ENCODE measurements around the gene ENDOV. TPM values are rescaled to one million over a fixed set of nuclear protein-coding genes. Genes with fewer than 3 reads are reported as not detected.

ENDOV gene
- total and polyA plus RNA-seq, 2 of the 13 experiments (the other 11 are each of a cell fraction or from before 2014, with no cell fraction given): 15.1 to 17.1 TPM

- CTCF ChIA-PET (ENCODE audit: low intra/inter-chr PET ratio, low total read pairs): no interaction called here
- no peak for ATAC-seq
- H3K9ac ChIP-seq (ENCODE audit: insufficient read depth, low read depth, low read length): no peak overlapping the region
- intact Hi-C loops (cut with micrococcal nuclease; ENCODE audit: unreplicated experiment) (no loop called here), in situ Hi-C loops (cut with HindIII; ENCODE audit: extremely low pct_ligation_motif_present, low pct_unique_long_range_greater_than_20kb) (no loop called here)
- peaks cover 50 to 83% of the 10 kb centered on the region in 2 experiments for H3K36me3 ChIP-seq (replicated peaks in 1 of 2; ENCODE audit: control insufficient read depth in 1 of 2, insufficient read depth in 2 of 2, low read length in 2 of 2)
- no peak for FAIRE-seq
- POLR2A ChIA-PET: no interaction called here
- no peaks in the 10 kb centered on the region for H3K4me1 ChIP-seq (ENCODE audit: insufficient read depth, low read length)
- H3K9me3 ChIP-seq (ENCODE audit: low read length): no peaks in the 10 kb centered on the region
- H3K79me2 ChIP-seq (ENCODE audit: insufficient read depth, low read length): no peaks in the 10 kb centered on the region
- TF ChIP-seq KLF15 (CRISPR knock-in tag; IDR thresholded peaks at IDR 0.05; ENCODE audit: borderline replicate concordance) (no peak), CHD4 (IDR thresholded peaks at IDR 0.05; ENCODE audit: borderline replicate concordance, low read length) (no peak), ZKSCAN1 (IDR thresholded peaks at IDR 0.05; ENCODE audit: low read length) (no peak), ZBED4 (CRISPR knock-in tag; IDR thresholded peaks at IDR 0.05; ENCODE audit: borderline replicate concordance) (no peak), ZNF430 (CRISPR knock-in tag; IDR thresholded peaks at IDR 0.05) (no peak), ZNF737 (CRISPR knock-in tag; IDR thresholded peaks at IDR 0.05; ENCODE audit: borderline replicate concordance) (no peak), RCOR2 (CRISPR knock-in tag; IDR thresholded peaks at IDR 0.05) (no peak), ZBTB37 (CRISPR knock-in tag; IDR thresholded peaks at IDR 0.05) (no peak), ZNF563 (CRISPR knock-in tag; IDR thresholded peaks at IDR 0.05) (no peak), TSC22D2 (CRISPR knock-in tag; IDR thresholded peaks at IDR 0.05; ENCODE audit: borderline replicate concordance) (no peak), ZNF205 (CRISPR knock-in tag; IDR thresholded peaks at IDR 0.05) (no peak)
- H3K27me3 ChIP-seq (ENCODE audit: control insufficient read depth in 1 of 2, insufficient read depth in 2 of 2, low read length in 2 of 2): no peaks in the 10 kb centered on the region
- no peak for DNase-seq (ENCODE audit: low spot score)
- no peak overlapping the region for H3K4me3 ChIP-seq (replicated peaks in 1 of 3; ENCODE audit: insufficient read depth in 1 of 3, low read depth in 2 of 3, low read length in 3 of 3)
- H2AFZ ChIP-seq (ENCODE audit: low read length): no peak overlapping the region
- WGBS (ENCODE audit: low lambda C conversion rate): 97% methylated on average over 9 of the region's 9 CpGs
- no peaks in the 10 kb centered on the region; the same call in 1 of the 2 replicates for H4K20me1 ChIP-seq (ENCODE audit: insufficient read depth, low read length)
- no peak overlapping the region for H3K4me2 ChIP-seq (ENCODE audit: low read depth, low read length)
- no peak overlapping the region for H3K27ac ChIP-seq (ENCODE audit: extremely low read length, insufficient read depth, low read length)
- no TSS peak for BruUV-seq (replicated peaks)
Observed at GRCh38 chr17:80385046-80385445, 29.9 kb upstream of the ENDOV start.
